Progenitor cell of endocrine pancreas (in vitro differentiated cells): ENCODE data around the gene TRAPPC14. TPM values are rescaled to one million over a fixed set of nuclear protein-coding genes. Genes with fewer than 3 reads are reported as not detected.

ENCODE experiments used
- DNase-seq: peaks from one replicate; pipeline ENCODE4 v3.0.0; 2021; ENCODE audit warnings: low spot score; ENCODE audit not compliant: unreplicated experiment
- H3K27ac Mint-ChIP-seq: 2 replicates; pipeline ENCODE4 v1.8.0; 2021; ENCODE audit warnings: mild to moderate bottlenecking, moderate library complexity, mixed read lengths
- H3K27me3 Mint-ChIP-seq: 2 replicates; pipeline ENCODE4 v1.8.0; 2021; ENCODE audit warnings: mixed read lengths
- H3K36me3 Mint-ChIP-seq: 2 replicates; pipeline ENCODE4 v1.8.0; 2022; ENCODE audit warnings: mixed read lengths; ENCODE audit not compliant: insufficient read depth
- H3K4me1 Mint-ChIP-seq: 2 replicates; pipeline ENCODE4 v1.8.0; 2021; ENCODE audit warnings: low read depth, mixed read lengths
- H3K4me3 Mint-ChIP-seq: 2 replicates; pipeline ENCODE4 v1.8.0; 2021; ENCODE audit warnings: low read depth, mild to moderate bottlenecking, moderate library complexity, mixed read lengths
- H3K9me3 Mint-ChIP-seq: 2 replicates; pipeline ENCODE4 v1.8.0; 2021; ENCODE audit warnings: low read depth, mixed read lengths
- CTCF ChIP-seq: fragments of 200-600 bp; sonication (generic); IDR thresholded peaks from one replicate; pipeline ENCODE4 v1.5.0; 2021; ENCODE audit warnings: antibody characterized with exemption, mild to moderate bottlenecking; ENCODE audit not compliant: unreplicated experiment
- total RNA-seq: library from RNA; stranded (reverse); gene quantifications from 2 replicates; pipeline ENCODE4 v1.2.1, GENCODE V29; 2021

The TRAPPC14 gene
- total RNA-seq, 1 donor from 2014 or later: 29.6 TPM

- Mint-ChIP-seq H3K27ac (peak overlapping the region; percentile 80), H3K9me3 (no peaks in the 10 kb centered on the region), H3K4me1 (peaks cover 9% of the 10 kb centered on the region), H3K36me3 (peaks cover 7% of the 10 kb centered on the region), H3K4me3 (peak overlapping the region; percentile 71), H3K27me3 (no peaks in the 10 kb centered on the region)
- DNase-seq: no peak
- TF ChIP-seq CTCF: peak; percentile 13
Measured at GRCh38 chr7:100157334-100158228, 942 bp downstream of the TRAPPC14 start.

- Mint-ChIP-seq H3K9me3 (no peaks in the 10 kb centered on the region), H3K36me3 (peaks cover 11% of the 10 kb centered on the region), H3K27me3 (no peaks in the 10 kb centered on the region), H3K4me1 (peaks cover 9% of the 10 kb centered on the region), H3K27ac (no peak overlapping the region), H3K4me3 (peak overlapping the region; percentile 71)
- no peak for DNase-seq
- TF ChIP-seq CTCF: no peak
Measured at GRCh38 chr7:100157069-100157333, 1.5 kb downstream of the TRAPPC14 start.

GRCh38 chr7:100156331-100157068 lies 2.0 kb downstream of the TRAPPC14 start:
- H3K4me1 Mint-ChIP-seq: peaks cover 9% of the 10 kb centered on the region
- no peaks in the 10 kb centered on the region for H3K27me3 Mint-ChIP-seq
- no peak for TF ChIP-seq CTCF
- no peak for DNase-seq
- peak overlapping the region; percentile 20 for H3K27ac Mint-ChIP-seq
- peak overlapping the region; percentile 71 for H3K4me3 Mint-ChIP-seq
- H3K36me3 Mint-ChIP-seq: peaks cover 11% of the 10 kb centered on the region
- no peaks in the 10 kb centered on the region for H3K9me3 Mint-ChIP-seq

GRCh38 chr7:100155553-100156317 lies 2.8 kb downstream of the TRAPPC14 start:
- H3K36me3 Mint-ChIP-seq: peaks cover 11% of the 10 kb centered on the region
- no peak overlapping the region for H3K27ac Mint-ChIP-seq
- no peak overlapping the region for H3K4me3 Mint-ChIP-seq
- TF ChIP-seq CTCF: no peak
- peaks cover 9% of the 10 kb centered on the region for H3K4me1 Mint-ChIP-seq
- DNase-seq: no peak
- no peaks in the 10 kb centered on the region for H3K9me3 Mint-ChIP-seq
- H3K27me3 Mint-ChIP-seq: no peaks in the 10 kb centered on the region
